ENCODE measurements around the gene KIF5C. TPM values are rescaled to one million over a fixed set of nuclear protein-coding genes. Genes with fewer than 3 reads are reported as not detected.
"Not testable (repeated sequence)": the region's sequence is repeated elsewhere in the genome, so short reads cannot be mapped to it uniquely, and the experiment has no call there.

Gene KIF5C
- total RNA-seq, 1 donor from 2014 or later, result 0.47 TPM

GRCh38 chr2:148978706-148979105 is 103.7 kb downstream of the KIF5C start:
- no peaks in the 10 kb centered on the region for H3K36me3 ChIP-seq
- intact Hi-C loops (cut with micrococcal nuclease), result no loop called here
- no peak for TF ChIP-seq CTCF (IDR thresholded peaks at IDR 0.05; ENCODE audit: borderline replicate concordance)
- H3K9me3 ChIP-seq (replicated peaks), result no peaks in the 10 kb centered on the region
- peak overlapping the region; percentile 54 for H3K27ac ChIP-seq (replicated peaks)
- H3K4me3 ChIP-seq, result no peak overlapping the region
- peaks cover 20% of the 10 kb centered on the region for H3K27me3 ChIP-seq (ENCODE audit: low read depth)
- no peak for DNase-seq
- H3K4me1 ChIP-seq, result no peaks in the 10 kb centered on the region

- no peak for TF ChIP-seq CTCF (IDR thresholded peaks at IDR 0.05; ENCODE audit: borderline replicate concordance)
- peak overlapping the region; percentile 54 for H3K27ac ChIP-seq (replicated peaks)
Measured at GRCh38 chr2:148979164-148979918, 104.3 kb downstream of the KIF5C start.

DNA sequence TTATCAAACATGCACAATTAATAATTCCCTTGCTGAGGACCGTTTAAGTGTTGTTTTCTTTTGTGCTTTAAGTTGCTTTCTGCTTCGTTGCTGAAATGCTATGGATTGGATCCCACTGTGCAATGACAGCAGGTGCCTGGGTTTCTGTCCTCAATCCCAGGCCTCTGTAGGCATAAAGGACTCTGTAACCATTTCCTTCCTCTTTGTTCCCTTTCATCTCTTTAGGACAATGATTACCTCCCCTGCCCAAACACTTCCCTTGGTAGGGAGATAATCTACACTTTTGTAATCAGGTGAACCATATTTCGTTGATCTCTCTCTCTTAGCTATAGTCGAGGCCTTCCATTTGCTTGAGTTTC is 104.9 kb downstream of the KIF5C start:
- H3K9me3 ChIP-seq (replicated peaks), result no peaks in the 10 kb centered on the region
- H3K27ac ChIP-seq (replicated peaks), result peak overlapping the region; percentile 54
- DNase-seq, result no peak
- TF ChIP-seq CTCF (IDR thresholded peaks at IDR 0.05; ENCODE audit: borderline replicate concordance), result no peak
- intact Hi-C loops (cut with micrococcal nuclease), result no loop called here
- no peaks in the 10 kb centered on the region for H3K4me1 ChIP-seq
- no peaks in the 10 kb centered on the region for H3K36me3 ChIP-seq
- H3K27me3 ChIP-seq (ENCODE audit: low read depth), result peaks cover 20% of the 10 kb centered on the region
- no peak overlapping the region for H3K4me3 ChIP-seq

More at GRCh38 chr2:148979164-148979918, 104.3 kb downstream of the KIF5C start:
- DNase-seq, result no peak
- Histone ChIP-seq H3K27me3 (ENCODE audit: low read depth) (peaks cover 20% of the 10 kb centered on the region), H3K4me1 (no peaks in the 10 kb centered on the region), H3K36me3 (no peaks in the 10 kb centered on the region), H3K4me3 (no peak overlapping the region), H3K9me3 (replicated peaks) (no peaks in the 10 kb centered on the region)
- intact Hi-C loops (cut with micrococcal nuclease), result no loop called here

GRCh38 chr2:148980496-148980895 is 105.5 kb downstream of the KIF5C start:
- H3K9me3 ChIP-seq (replicated peaks); H3K4me1 ChIP-seq; H3K4me3 ChIP-seq; intact Hi-C loops (cut with micrococcal nuclease); H3K36me3 ChIP-seq; DNase-seq; H3K27ac ChIP-seq (replicated peaks): not testable (repeated sequence)
- peaks cover 20% of the 10 kb centered on the region for H3K27me3 ChIP-seq (ENCODE audit: low read depth)

DNA sequence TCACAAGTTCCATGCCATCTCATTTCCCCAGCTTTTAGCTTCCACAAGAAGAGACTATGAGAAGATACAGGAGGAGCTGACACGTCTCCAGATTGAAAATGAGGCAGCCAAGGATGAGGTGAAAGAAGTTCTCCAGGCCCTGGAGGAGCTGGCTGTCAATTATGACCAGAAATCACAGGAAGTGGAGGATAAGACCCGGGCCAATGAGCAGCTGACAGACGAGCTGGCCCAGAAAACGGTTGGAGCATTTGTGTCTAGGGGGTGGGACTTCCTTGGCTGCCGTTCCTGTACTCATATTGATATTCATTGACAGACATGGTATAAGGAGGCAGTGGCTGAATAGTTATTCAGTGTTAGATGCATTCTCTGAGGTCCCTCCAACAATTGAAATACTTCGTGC is 106.3 kb downstream of the KIF5C start:
- intact Hi-C loops (cut with micrococcal nuclease), result no loop called here
- Histone ChIP-seq H3K4me3 (no peak overlapping the region), H3K27me3 (ENCODE audit: low read depth) (peaks cover 20% of the 10 kb centered on the region), H3K4me1 (no peaks in the 10 kb centered on the region), H3K27ac (replicated peaks) (no peak overlapping the region), H3K36me3 (no peaks in the 10 kb centered on the region), H3K9me3 (replicated peaks) (no peaks in the 10 kb centered on the region)
- no peak for DNase-seq
- no peak for TF ChIP-seq CTCF (IDR thresholded peaks at IDR 0.05; ENCODE audit: borderline replicate concordance)

GRCh38 chr2:148981781-148982180 is 106.8 kb downstream of the KIF5C start:
- H3K36me3 ChIP-seq, result no peaks in the 10 kb centered on the region
- intact Hi-C loops (cut with micrococcal nuclease), result no loop called here

More at GRCh38 chr2:148981781-148982180, 106.8 kb downstream of the KIF5C start:
- H3K4me1 ChIP-seq, result no peaks in the 10 kb centered on the region
- no peak overlapping the region for H3K4me3 ChIP-seq
- H3K27ac ChIP-seq (replicated peaks), result no peak overlapping the region
- no peak for TF ChIP-seq CTCF (IDR thresholded peaks at IDR 0.05; ENCODE audit: borderline replicate concordance)
- H3K27me3 ChIP-seq (ENCODE audit: low read depth), result peaks cover 16% of the 10 kb centered on the region
- DNase-seq, result no peak
- no peaks in the 10 kb centered on the region for H3K9me3 ChIP-seq (replicated peaks)

Measured in left ventricle myocardium inferior (tissue), 1 donor.